Tibial nerve (tissue), 4 donors: ENCODE measurements around the gene CTNNA2. TPM values are rescaled to one million over a fixed set of nuclear protein-coding genes. Genes with fewer than 3 reads are reported as not detected.

Experiments
- DNase-seq, 2 donors: peaks; one replicate each; pipeline ENCODE4 v3.0.0-alpha.2; 2019; ENCODE audit warnings: low spot score in 2 of 2
- H3K27ac ChIP-seq, 4 donors: fragments of 200-600 bp; sonication (generic) in 3 of 4; one replicate each; pipeline ENCODE4 v1.5.1; 2017 to 2019; ENCODE audit warnings: mild to moderate bottlenecking in 1 of 4
- H3K27me3 ChIP-seq, 2 donors: fragments of 200-600 bp; sonication (generic) in 1 of 2; one replicate each; pipeline versions ENCODE4 v1.5.1 to v1.6.0; 2017 to 2019
- H3K36me3 ChIP-seq, 3 donors: fragments of 200-600 bp; sonication (generic); one replicate each; pipeline ENCODE4 v1.5.1; 2018 to 2019
- H3K4me1 ChIP-seq, 4 donors: fragments of 200-600 bp; sonication (generic) in 3 of 4; one replicate each; pipeline ENCODE4 v1.5.1; 2017 to 2019
- H3K4me3 ChIP-seq, 4 donors: fragments of 200-600 bp; sonication (generic) in 3 of 4; one replicate each; pipeline ENCODE4 v1.5.1; 2017 to 2019; ENCODE audit warnings: mild to moderate bottlenecking in 1 of 4, moderate library complexity in 1 of 4
- H3K9me3 ChIP-seq, 4 donors: fragments of 200-600 bp; sonication (generic) in 3 of 4; one replicate each; pipeline ENCODE4 v1.5.1; 2017 to 2019
- CTCF ChIP-seq, 5 experiments: fragments of 200-600 bp in 3 of 5; fragments of 450-650 bp in 2 of 5; sonication (generic) in 3 of 5; IDR thresholded peaks; one replicate each; pipeline ENCODE4 v1.5.1; 2016 to 2019; ENCODE audit warnings: antibody characterized with exemption in 5 of 5, mild to moderate bottlenecking in 3 of 5, moderate library complexity in 2 of 5
- EP300 ChIP-seq, 2 donors: sonication (generic); formaldehyde crosslinking; IDR thresholded peaks; one replicate each; pipeline ENCODE4 v1.6.1; 2017; ENCODE audit warnings: antibody characterized with exemption in 2 of 2, mild to moderate bottlenecking in 1 of 2
- POLR2A ChIP-seq, 2 donors: fragments of 450-650 bp; IDR thresholded peaks; one replicate each; pipeline ENCODE4 v1.6.1; 2017; ENCODE audit warnings: antibody characterized with exemption in 2 of 2, mild to moderate bottlenecking in 2 of 2, moderate library complexity in 2 of 2
- WGBS, 2 donors: methylation state at CpG; one replicate each; pipeline ENCODE4 v1.1.5; 2018; 5-methylcytosine and 5-hydroxymethylcytosine counted together
- total RNA-seq, 4 donors: library from RNA; depleted of rRNA; stranded (reverse); fragments of >200 nt; gene quantifications; one replicate each; pipeline ENCODE4 v1.1.0, GENCODE V29; 2016

CTNNA2 gene
- total RNA-seq, 4 donors from 2014 or later = 0.39 to 3.3 (median 0.75) TPM

DNA sequence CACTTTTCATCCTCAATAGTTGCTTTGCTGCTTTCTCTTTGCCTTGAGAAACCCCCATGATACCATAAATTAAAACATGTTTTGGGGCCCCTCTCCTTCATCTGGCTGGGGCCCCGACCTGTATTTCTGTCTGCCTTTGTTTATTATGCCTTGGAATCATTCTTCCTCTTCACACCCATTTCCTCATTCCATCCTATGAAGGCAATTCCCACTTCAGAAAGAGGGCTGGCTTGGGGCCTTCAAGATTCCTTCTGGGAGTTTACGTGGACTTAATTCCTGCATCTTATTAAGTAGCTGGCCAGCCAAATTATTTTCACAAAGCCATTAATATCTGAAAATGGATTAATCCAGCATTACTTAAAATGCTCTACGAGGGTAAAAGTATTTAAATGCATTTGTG is 798.5 kb downstream of the CTNNA2 start:
- no peaks in the 10 kb centered on the region for H3K36me3 ChIP-seq
- DNase-seq = no peak
- no peak overlapping the region for H3K27ac ChIP-seq
- H3K4me1 ChIP-seq = no peaks in the 10 kb centered on the region
- TF ChIP-seq CTCF (IDR thresholded peaks at IDR 0.05) (no peak), EP300 (IDR thresholded peaks at IDR 0.05) (no peak)
- H3K9me3 ChIP-seq = no peaks in the 10 kb centered on the region
- H3K4me3 ChIP-seq = no peak overlapping the region
- WGBS, 2 donors = 11 to 25% methylated on average over 3 of the region's 3 CpGs
- no peaks in the 10 kb centered on the region for H3K27me3 ChIP-seq

DNA sequence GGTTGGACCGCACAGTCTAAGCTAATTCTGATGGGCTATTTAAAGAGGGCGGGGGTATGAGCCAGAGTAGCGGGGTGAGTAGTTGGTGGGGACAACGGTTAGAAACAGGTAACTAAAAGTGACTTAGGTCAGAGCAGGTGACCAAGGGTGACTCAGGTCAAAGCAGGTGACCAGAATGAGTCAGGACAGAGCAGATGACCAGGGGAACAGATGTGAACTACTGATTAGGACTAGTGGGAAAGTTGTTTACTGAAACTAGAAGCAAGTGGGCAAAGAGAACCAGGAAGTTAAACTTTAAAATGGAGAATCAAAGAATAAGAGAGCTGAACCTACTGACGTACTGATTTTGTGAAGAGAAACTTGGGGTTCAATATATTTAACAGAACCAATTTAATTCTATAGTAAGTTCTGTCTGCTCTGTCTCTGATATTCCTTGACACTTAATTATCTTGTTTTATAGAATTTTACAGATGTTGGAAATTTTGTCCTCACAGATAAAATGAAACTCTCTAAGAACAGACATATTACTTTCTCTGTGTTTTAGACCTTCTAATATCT is 799.5 kb downstream of the CTNNA2 start:
- 94% methylated on average over 5 of the region's 5 CpGs for WGBS, 2 donors
- TF ChIP-seq POLR2A (IDR thresholded peaks at IDR 0.05) = no peak
- TF ChIP-seq EP300 (IDR thresholded peaks at IDR 0.05) = no peak
- no peak for TF ChIP-seq CTCF (IDR thresholded peaks at IDR 0.05)
- Histone ChIP-seq H3K9me3 (no peaks in the 10 kb centered on the region), H3K4me3 (no peak overlapping the region), H3K27ac (no peak overlapping the region), H3K27me3 (no peaks in the 10 kb centered on the region), H3K36me3 (no peaks in the 10 kb centered on the region), H3K4me1 (no peaks in the 10 kb centered on the region)
- no peak for DNase-seq

- no peaks in the 10 kb centered on the region for H3K9me3 ChIP-seq
- H3K27ac ChIP-seq = no peak overlapping the region
- TF ChIP-seq EP300 (IDR thresholded peaks at IDR 0.05) = no peak
- TF ChIP-seq CTCF (IDR thresholded peaks at IDR 0.05) = no peak
- no peak for TF ChIP-seq POLR2A (IDR thresholded peaks at IDR 0.05)
- H3K4me3 ChIP-seq = peak overlapping the region in 1 of 4 donors; percentile 20
- H3K27me3 ChIP-seq = peaks cover 0 to 9% of the 10 kb centered on the region in 2 donors
- WGBS, 2 donors = 11 to 17% methylated on average over 38 to 41 of the region's 42 CpGs
- H3K36me3 ChIP-seq = no peaks in the 10 kb centered on the region
- peaks cover 0 to 3% (median 0%) of the 10 kb centered on the region in 4 donors for H3K4me1 ChIP-seq
- no peak for DNase-seq
These were observed 809.6 kb downstream of the CTNNA2 start for GRCh38 chr2:80322311-80322920.

GRCh38 chr2:80322958-80323357 is 810.1 kb downstream of the CTNNA2 start:
- no peak for TF ChIP-seq POLR2A (IDR thresholded peaks at IDR 0.05)
- TF ChIP-seq EP300 (IDR thresholded peaks at IDR 0.05) = no peak
- no peak for TF ChIP-seq CTCF (IDR thresholded peaks at IDR 0.05)
- H3K27ac ChIP-seq = no peak overlapping the region
- 63 to 67% methylated on average over 14 of the region's 14 CpGs for WGBS, 2 donors
- H3K27me3 ChIP-seq = peaks cover 0 to 9% of the 10 kb centered on the region in 2 donors
- H3K4me3 ChIP-seq = no peak overlapping the region
- H3K9me3 ChIP-seq = no peaks in the 10 kb centered on the region
- H3K36me3 ChIP-seq = no peaks in the 10 kb centered on the region
- H3K4me1 ChIP-seq = peaks cover 0 to 3% (median 0%) of the 10 kb centered on the region in 4 donors
- no peak for DNase-seq

GRCh38 chr2:80323610-80324009 is 810.8 kb downstream of the CTNNA2 start:
- Histone ChIP-seq H3K36me3 (no peaks in the 10 kb centered on the region), H3K27ac (no peak overlapping the region), H3K4me1 (peaks cover 0 to 3% (median 0%) of the 10 kb centered on the region in 4 donors), H3K4me3 (no peak overlapping the region), H3K9me3 (no peaks in the 10 kb centered on the region), H3K27me3 (peaks cover 0 to 9% of the 10 kb centered on the region in 2 donors)
- TF ChIP-seq CTCF (IDR thresholded peaks at IDR 0.05) = no peak
- TF ChIP-seq POLR2A (IDR thresholded peaks at IDR 0.05) = no peak
- TF ChIP-seq EP300 (IDR thresholded peaks at IDR 0.05) = no peak
- WGBS, 2 donors = 51 to 54% methylated on average over 1 of the region's 1 CpG
- no peak for DNase-seq
